BJ (cell line): ENCODE data around the gene SDF2. TPM values are rescaled to one million over a fixed set of nuclear protein-coding genes. Genes with fewer than 3 reads are reported as not detected.

ENCODE experiments used
- CTCF ChIA-PET: fragments of 350-600 bp; formaldehyde crosslinking; extraction: SDS; loops from one replicate; lab custom pipeline; 2021; ENCODE audit warnings: antibody characterized with exemption, inconsistent platforms; lab: Yijun Ruan, JAX
- POLR2A ChIA-PET: fragments of 300-600 bp; sonication (Branson Sonifier 250); formaldehyde crosslinking; extraction: SDS; loops from one replicate; lab custom pipeline; 2021; ENCODE audit warnings: antibody characterized with exemption; lab: Charles Lee
- DNase-seq: peaks from one replicate; pipeline ENCODE4 v3.0.0-alpha.2; 2011; ENCODE audit warnings: low read depth
- H3K27me3 ChIP-seq: 2 replicates; pipeline ENCODE4 v1.6.0; 2011; ENCODE audit warnings: low read length; ENCODE audit not compliant: control insufficient read depth, insufficient read depth
- H3K36me3 ChIP-seq: 2 replicates; pipeline ENCODE4 v1.5.1; 2011; ENCODE audit warnings: low read length; ENCODE audit not compliant: control insufficient read depth, insufficient read depth
- H3K4me3 ChIP-seq: 2 replicates; pipeline ENCODE4 v1.5.1; 2011; ENCODE audit warnings: low read depth, mild to moderate bottlenecking, control low read depth, low read length
- CTCF ChIP-seq: IDR thresholded peaks from 2 replicates; pipeline ENCODE4 v1.5.1; 2011; ENCODE audit warnings: low read depth, mild to moderate bottlenecking, control low read depth, inconsistent platforms, low read length, moderate library complexity; ENCODE audit not compliant: insufficient read depth
- polyA plus RNA-seq: library from polyadenylated mRNA; depleted of rRNA; stranded (reverse); fragments of >200 nt; gene quantifications from 2 replicates; pipeline ENCODE4 v1.2.3, GENCODE V29; 2011; rRNA removed

The SDF2 gene
- polyA plus RNA-seq, 1 experiment, result 74.5 TPM

GRCh38 chr17:28598799-28599310, 62.9 kb downstream of the SDF2 start, which contains the start of gene SPAG5:
TSS of gene SPAG5 (minus strand) at chr17:28599025. CDS start at chr17:28598946, 79 bp downstream.
- CTCF ChIA-PET, result interaction anchor here (1.1 to 5.5 kb wide), 2 partner anchors 11 to 14 kb away, joined by 4 to 35 read pairs; partner anchors contain the start of gene RSKR
- H3K4me3 ChIP-seq, result peak within 1 kb of the TSS; percentile 65
- POLR2A ChIA-PET, result interaction anchor here (1.0 kb wide), 1 partner anchor 10 kb away, joined by 3 read pairs; no protein-coding TSS in a partner anchor
- H3K36me3 ChIP-seq, result no peaks in the 10 kb centered on the region
- DNase-seq, result peak; percentile 57
- no peaks in the 10 kb centered on the region for H3K27me3 ChIP-seq
- TF ChIP-seq CTCF, result no peak

- Histone ChIP-seq H3K27me3 (no peaks in the 10 kb centered on the region), H3K4me3 (peak overlapping the region; percentile 65), H3K36me3 (no peaks in the 10 kb centered on the region)
- TF ChIP-seq CTCF, result no peak
- ChIA-PET POLR2A (interaction anchor here (1.0 kb wide), 1 partner anchor 9 kb away, joined by 3 read pairs; no protein-coding TSS in a partner anchor), CTCF (interaction anchor here (5.5 kb wide), 1 partner anchor 14 kb away, joined by 35 read pairs; the partner anchor contains the start of gene RSKR)
- DNase-seq, result no peak
These were observed 63.3 kb downstream of the SDF2 start for GRCh38 chr17:28598389-28598788.

Other genes with a start within 250 kb of the SDF2 start
- not detected in 2 replicates for gene SLC13A2, start 188.3 kb downstream of the SDF2 start, polyA plus RNA-seq
- gene FOXN1, start 155.6 kb downstream of the SDF2 start, polyA plus RNA-seq, result not detected in 2 replicates
- gene UNC119, start 109.3 kb downstream of the SDF2 start, polyA plus RNA-seq, result 82.8 and 150 TPM in 2 replicates
- 33.4 and 99.5 TPM in 2 replicates for gene PIGS, start 90.4 kb downstream of the SDF2 start, polyA plus RNA-seq
- 50.0 and 65.4 TPM in 2 replicates for gene ALDOC, start 85.0 kb downstream of the SDF2 start, polyA plus RNA-seq
- 36.1 and 41.3 TPM in 2 replicates for gene SPAG5, start 62.9 kb downstream of the SDF2 start, polyA plus RNA-seq
- 3.7 and 4.8 TPM in 2 replicates for gene RSKR, start 47.7 kb downstream of the SDF2 start, polyA plus RNA-seq
- 142 and 206 TPM in 2 replicates for gene BLTP2, start 16.7 kb downstream of the SDF2 start, polyA plus RNA-seq
- 31.7 and 37.1 TPM in 2 replicates for gene SUPT6H, start 299 bp upstream of the SDF2 start, polyA plus RNA-seq
- 0.71 and 0.99 TPM in 2 replicates for gene PROCA1, start 50.0 kb upstream of the SDF2 start, polyA plus RNA-seq
- gene RAB34, start 56.0 kb upstream of the SDF2 start, polyA plus RNA-seq, result 307 and 473 TPM in 2 replicates
- 486 and 1,227 TPM in 2 replicates for gene RPL23A, start 58.1 kb upstream of the SDF2 start, polyA plus RNA-seq
- gene TLCD1, start 64.3 kb upstream of the SDF2 start, polyA plus RNA-seq, result 9.4 and 9.8 TPM in 2 replicates
- gene NEK8, start 66.9 kb upstream of the SDF2 start, polyA plus RNA-seq, result 3.8 and 5.3 TPM in 2 replicates
- gene TRAF4, start 82.1 kb upstream of the SDF2 start, polyA plus RNA-seq, result 26.4 and 55.6 TPM in 2 replicates
- 4.4 and 5.2 TPM in 2 replicates for gene FAM222B, start 180.9 kb upstream of the SDF2 start, polyA plus RNA-seq
- 57.2 and 84.1 TPM in 2 replicates for gene ERAL1, start 193.1 kb upstream of the SDF2 start, polyA plus RNA-seq
- gene FLOT2, start 235.8 kb upstream of the SDF2 start, polyA plus RNA-seq, result 62.2 and 86.0 TPM in 2 replicates
- 2.1 and 2.8 TPM in 2 replicates for gene DHRS13, start 241.2 kb upstream of the SDF2 start, polyA plus RNA-seq